OCI-LY1 (cell line): ENCODE data around the gene DAZL.

Source experiments
- H2AFZ ChIP-seq: fragments of 200-600 bp; sonication (generic), shearing (Covaris generic); 2 replicates; pipeline ENCODE4 v1.6.0; 2014; ENCODE audit warnings: antibody characterized with exemption, mild to moderate bottlenecking, low read length
- H3F3A ChIP-seq: fragments of 200-600 bp; sonication (generic), shearing (Covaris generic); 2 replicates; pipeline ENCODE4 v1.6.0; 2014; ENCODE audit warnings: mild to moderate bottlenecking, antibody characterized with exemption, low read length, moderate library complexity; ENCODE audit not compliant: insufficient read depth
- H3K27ac ChIP-seq: fragments of 200-600 bp; sonication (generic); 2 replicates; pipeline ENCODE4 v1.5.1; 2014; ENCODE audit warnings: low read length, mixed run types, mild to moderate bottlenecking, low read depth; ENCODE audit not compliant: poor library complexity, severe bottlenecking
- H3K27me3 ChIP-seq: fragments of 200-600 bp; sonication (generic); 2 replicates; pipeline ENCODE4 v1.6.0; 2014; ENCODE audit warnings: antibody characterized with exemption, mild to moderate bottlenecking, low read length, moderate library complexity; ENCODE audit not compliant: insufficient read depth
- H3K36me3 ChIP-seq: fragments of 200-600 bp; sonication (generic); 2 replicates; pipeline ENCODE4 v1.6.1; 2014; ENCODE audit warnings: mild to moderate bottlenecking, antibody characterized with exemption, low read length, moderate library complexity, mixed read lengths; ENCODE audit not compliant: insufficient read depth
- H3K4me1 ChIP-seq: fragments of 200-600 bp; sonication (generic); 2 replicates; pipeline ENCODE4 v1.5.1; 2014; ENCODE audit warnings: mild to moderate bottlenecking, low read length, moderate library complexity; ENCODE audit not compliant: insufficient read depth, severe bottlenecking
- H3K4me2 ChIP-seq: fragments of 200-600 bp; sonication (generic), shearing (Covaris generic); 2 replicates; pipeline ENCODE4 v1.6.1; 2014; ENCODE audit warnings: low read length
- H3K4me3 ChIP-seq: fragments of 200-600 bp; sonication (generic); 2 replicates; pipeline ENCODE4 v1.5.1; 2014; ENCODE audit warnings: low read length, low read depth, mild to moderate bottlenecking, mixed read lengths; ENCODE audit not compliant: poor library complexity, severe bottlenecking
- H3K79me2 ChIP-seq: fragments of 200-600 bp; shearing (Covaris generic); 2 replicates; pipeline ENCODE4 v1.6.1; 2016; ENCODE audit warnings: mixed run types, low read length, mixed read lengths; ENCODE audit not compliant: insufficient read depth
- H3K9ac ChIP-seq: fragments of 200-600 bp; sonication (generic), shearing (Covaris generic); 2 replicates; pipeline ENCODE4 v1.6.1; 2014; ENCODE audit warnings: mild to moderate bottlenecking, low read length, mixed read lengths
- H3K9me2 ChIP-seq: fragments of 200-600 bp; sonication (generic), shearing (Covaris generic); 2 replicates; pipeline ENCODE4 v1.6.1; 2014; ENCODE audit warnings: low read depth, mild to moderate bottlenecking, low read length, mixed read lengths
- H3K9me3 ChIP-seq: fragments of 200-600 bp; shearing (Covaris generic); 2 replicates; pipeline ENCODE4 v1.6.1; 2014; ENCODE audit warnings: low read length, mixed read lengths
- H4K20me1 ChIP-seq: fragments of 200-600 bp; sonication (generic), shearing (Covaris generic); 2 replicates; pipeline ENCODE4 v1.6.0; 2016; ENCODE audit warnings: mild to moderate bottlenecking, low read length; ENCODE audit not compliant: insufficient read depth
- EZH2 ChIP-seq: fragments of 200-600 bp; sonication (generic), shearing (Covaris generic); IDR thresholded peaks from 2 replicates; pipeline ENCODE4 v1.8.0; 2017; ENCODE audit warnings: borderline replicate concordance, mixed run types, mild to moderate bottlenecking, antibody characterized with exemption, low read length, moderate library complexity, mixed read lengths
- TF ChIP-seq, protein P1 (sequence below): fragments of 200-600 bp; sonication (generic), shearing (Covaris generic); IDR thresholded peaks from 2 replicates; pipeline ENCODE4 v1.5.1; 2017; ENCODE audit warnings: mild to moderate bottlenecking, antibody characterized with exemption, low read length, moderate library complexity, mixed read lengths

DAZL gene, protein sequence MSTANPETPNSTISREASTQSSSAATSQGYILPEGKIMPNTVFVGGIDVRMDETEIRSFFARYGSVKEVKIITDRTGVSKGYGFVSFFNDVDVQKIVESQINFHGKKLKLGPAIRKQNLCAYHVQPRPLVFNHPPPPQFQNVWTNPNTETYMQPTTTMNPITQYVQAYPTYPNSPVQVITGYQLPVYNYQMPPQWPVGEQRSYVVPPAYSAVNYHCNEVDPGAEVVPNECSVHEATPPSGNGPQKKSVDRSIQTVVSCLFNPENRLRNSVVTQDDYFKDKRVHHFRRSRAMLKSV

DNA sequence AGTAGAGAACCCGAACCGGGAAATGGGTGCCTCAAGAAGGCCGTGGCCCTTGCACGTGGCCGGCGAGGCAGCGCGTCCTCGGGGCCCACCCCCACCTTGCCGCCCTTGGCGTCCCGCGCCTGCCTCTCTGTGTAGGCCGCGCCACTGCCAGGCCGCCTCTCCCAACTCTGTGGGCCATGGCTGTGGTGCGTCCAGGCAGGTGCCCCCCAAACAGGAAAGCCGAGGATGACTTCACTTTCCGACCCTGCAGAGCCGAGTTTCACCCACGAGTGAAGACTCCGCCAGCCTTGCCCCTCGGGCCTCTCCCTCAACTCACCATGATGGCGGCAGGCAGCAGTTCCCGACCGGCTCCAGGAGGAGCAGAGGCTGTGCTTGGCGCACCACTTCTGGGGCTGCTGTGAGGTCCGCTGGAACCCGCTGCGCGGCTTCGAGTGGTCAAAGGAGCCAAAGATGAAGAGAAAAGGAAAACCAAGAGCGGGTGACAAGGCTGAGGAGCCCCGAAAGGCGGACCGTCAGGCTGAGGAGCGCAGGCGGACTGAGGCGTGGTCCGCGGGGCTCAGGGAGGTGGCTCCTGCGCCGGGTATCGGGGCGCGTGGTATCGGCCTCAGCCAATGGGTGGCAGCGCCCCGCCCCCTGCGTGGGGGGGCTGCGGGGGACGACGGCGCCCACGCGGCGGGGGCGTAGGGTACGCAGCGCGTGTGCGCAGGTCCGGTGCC lies at the start of gene DAZL:
DAZL (minus strand) TSS at position 537 of the 716 bp plus-strand sequence; CDS start at position 319, 218 bp downstream.
- Histone ChIP-seq H3K27ac (no peak within 1 kb of the TSS), H3K4me1 (no peaks in the 10 kb centered on the region), H3F3A (no peaks in the 10 kb centered on the region), H4K20me1 (no peaks in the 10 kb centered on the region), H3K27me3 (no peaks in the 10 kb centered on the region), H2AFZ (no peak within 1 kb of the TSS), H3K4me3 (no peak within 1 kb of the TSS), H3K4me2 (no peak within 1 kb of the TSS), H3K79me2 (no peaks in the 10 kb centered on the region), H3K36me3 (no peaks in the 10 kb centered on the region), H3K9me3 (no peaks in the 10 kb centered on the region), H3K9ac (no peak within 1 kb of the TSS), H3K9me2 (no peaks in the 10 kb centered on the region)
- TF ChIP-seq, protein P1, sequence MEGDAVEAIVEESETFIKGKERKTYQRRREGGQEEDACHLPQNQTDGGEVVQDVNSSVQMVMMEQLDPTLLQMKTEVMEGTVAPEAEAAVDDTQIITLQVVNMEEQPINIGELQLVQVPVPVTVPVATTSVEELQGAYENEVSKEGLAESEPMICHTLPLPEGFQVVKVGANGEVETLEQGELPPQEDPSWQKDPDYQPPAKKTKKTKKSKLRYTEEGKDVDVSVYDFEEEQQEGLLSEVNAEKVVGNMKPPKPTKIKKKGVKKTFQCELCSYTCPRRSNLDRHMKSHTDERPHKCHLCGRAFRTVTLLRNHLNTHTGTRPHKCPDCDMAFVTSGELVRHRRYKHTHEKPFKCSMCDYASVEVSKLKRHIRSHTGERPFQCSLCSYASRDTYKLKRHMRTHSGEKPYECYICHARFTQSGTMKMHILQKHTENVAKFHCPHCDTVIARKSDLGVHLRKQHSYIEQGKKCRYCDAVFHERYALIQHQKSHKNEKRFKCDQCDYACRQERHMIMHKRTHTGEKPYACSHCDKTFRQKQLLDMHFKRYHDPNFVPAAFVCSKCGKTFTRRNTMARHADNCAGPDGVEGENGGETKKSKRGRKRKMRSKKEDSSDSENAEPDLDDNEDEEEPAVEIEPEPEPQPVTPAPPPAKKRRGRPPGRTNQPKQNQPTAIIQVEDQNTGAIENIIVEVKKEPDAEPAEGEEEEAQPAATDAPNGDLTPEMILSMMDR, result no peak
- no peak for TF ChIP-seq EZH2

DNA sequence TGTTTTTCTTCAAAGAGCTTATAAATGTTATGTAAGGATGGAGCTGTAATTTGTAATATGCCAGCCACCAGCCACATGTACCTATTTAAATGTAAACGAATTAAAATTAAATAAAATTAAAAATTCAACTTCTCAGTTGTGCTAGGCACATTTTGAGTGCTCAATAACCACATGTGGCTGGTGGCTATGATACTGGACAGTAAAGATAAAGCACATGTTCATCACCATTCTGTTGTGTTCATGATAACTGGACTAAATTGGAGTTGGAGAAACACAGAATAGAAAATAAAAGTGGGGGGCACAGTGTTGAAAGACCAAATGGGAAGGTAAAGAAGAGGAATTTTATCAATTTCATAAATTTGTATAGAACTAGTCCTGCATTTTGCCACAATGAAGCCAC lies 49.8 kb upstream of the DAZL start:
- Histone ChIP-seq H3K9me2 (no peaks in the 10 kb centered on the region), H3K79me2 (no peaks in the 10 kb centered on the region), H3K27me3 (no peaks in the 10 kb centered on the region), H2AFZ (no peak overlapping the region), H3K27ac (no peak overlapping the region), H3K4me3 (no peak overlapping the region), H4K20me1 (no peaks in the 10 kb centered on the region), H3K4me2 (no peak overlapping the region), H3K9me3 (no peaks in the 10 kb centered on the region; the same call in 1 of the 2 replicates), H3K9ac (no peak overlapping the region), H3K36me3 (no peaks in the 10 kb centered on the region), H3F3A (no peaks in the 10 kb centered on the region), H3K4me1 (no peaks in the 10 kb centered on the region)
- TF ChIP-seq EZH2, result no peak
- TF ChIP-seq, protein P1, result no peak

DNA sequence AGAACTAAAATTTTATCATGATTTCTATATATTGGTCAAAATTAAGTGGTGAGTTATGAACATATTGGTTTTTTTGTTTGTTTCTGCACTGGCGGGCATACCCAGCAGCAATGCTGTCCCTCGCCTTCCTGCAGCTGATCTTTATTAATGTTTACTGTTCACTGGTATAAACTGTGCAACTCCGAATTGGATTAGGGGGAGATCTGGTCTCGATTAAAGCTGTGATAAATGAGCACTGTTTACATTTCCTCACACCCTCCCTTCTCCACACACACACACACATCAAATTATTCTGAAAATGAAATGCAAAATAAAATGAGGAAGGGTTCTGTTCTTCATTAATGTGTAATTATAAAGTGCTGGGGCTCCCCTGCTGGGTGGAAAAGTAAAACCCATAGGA lies 48.5 kb upstream of the DAZL start:
- TF ChIP-seq EZH2, result no peak
- TF ChIP-seq, protein P1, result no peak
- no peaks in the 10 kb centered on the region for H3F3A ChIP-seq

More for the DNA sequence above, 48.5 kb upstream of the DAZL start:
- H3K9me3 ChIP-seq, result no peaks in the 10 kb centered on the region; the same call in 1 of the 2 replicates
- H2AFZ ChIP-seq, result no peak overlapping the region
- no peak overlapping the region for H3K4me2 ChIP-seq
- no peaks in the 10 kb centered on the region for H3K36me3 ChIP-seq
- H3K27ac ChIP-seq, result no peak overlapping the region
- no peaks in the 10 kb centered on the region for H3K4me1 ChIP-seq
- no peak overlapping the region for H3K4me3 ChIP-seq
- H3K27me3 ChIP-seq, result no peaks in the 10 kb centered on the region
- no peaks in the 10 kb centered on the region for H3K79me2 ChIP-seq
- no peak overlapping the region for H3K9ac ChIP-seq
- no peaks in the 10 kb centered on the region for H3K9me2 ChIP-seq
- no peaks in the 10 kb centered on the region for H4K20me1 ChIP-seq
